Measurements from ENCODE around the gene MLEC. TPM values are rescaled to one million over a fixed set of nuclear protein-coding genes. Genes with fewer than 3 reads are reported as not detected.

MLEC gene
- total and polyA plus RNA-seq, 4 donors, result 19.7 to 92.0 (median 47.6) TPM

DNA sequence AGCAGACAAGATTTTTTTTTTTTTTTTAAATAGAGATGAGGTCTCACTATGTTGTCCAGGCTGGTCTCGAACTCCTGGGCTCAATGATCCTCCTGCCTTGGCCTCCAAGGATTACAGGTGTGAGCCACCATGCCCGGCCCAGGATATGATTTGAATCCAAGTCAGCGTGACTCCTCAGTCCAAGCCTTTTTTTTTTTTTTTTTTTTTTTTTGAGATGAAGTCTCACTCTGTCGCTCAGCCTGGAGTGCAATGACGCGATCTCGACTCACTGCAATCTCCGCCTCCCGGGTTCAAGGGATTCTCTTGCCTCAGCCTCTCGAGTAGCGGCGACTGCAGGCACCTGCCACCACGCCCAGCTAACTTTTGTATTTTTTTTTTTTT lies 39.6 kb upstream of the MLEC start:
- no peaks in the 10 kb centered on the region for H3K4me1 ChIP-seq (ENCODE audit: control insufficient read depth in 1 of 2, insufficient read depth in 2 of 2, low read length in 2 of 2)
- H3K36me3 ChIP-seq (ENCODE audit: control insufficient read depth in 1 of 2, insufficient read depth in 2 of 2, low read length in 1 of 2), result no peaks in the 10 kb centered on the region
- H3K27me3 ChIP-seq (ENCODE audit: control insufficient read depth in 1 of 2, insufficient read depth in 2 of 2, low read length in 1 of 2), result no peaks in the 10 kb centered on the region
- intact Hi-C loops (cut with DNase I), result loop anchor here (5.0 kb wide), 4 partner anchors 65 to 325 kb away; partner anchors contain the start of genes POP5 (in 2 of the 2) and UNC119B (in 1 of the 2)
- H3K9me3 ChIP-seq (ENCODE audit: control insufficient read depth, low read length), result no peaks in the 10 kb centered on the region
- ATAC-seq (ENCODE audit: low FRiP score) (no peak), DNase-seq (no peak)
- no peak overlapping the region for H3K4me3 ChIP-seq (ENCODE audit: low read length in 2 of 2)
- WGBS, 2 donors, result 83 to 88% methylated on average over 13 of the region's 13 CpGs
- no peak overlapping the region for H3K27ac ChIP-seq (ENCODE audit: low read depth in 1 of 2, low read length in 2 of 2)

DNA sequence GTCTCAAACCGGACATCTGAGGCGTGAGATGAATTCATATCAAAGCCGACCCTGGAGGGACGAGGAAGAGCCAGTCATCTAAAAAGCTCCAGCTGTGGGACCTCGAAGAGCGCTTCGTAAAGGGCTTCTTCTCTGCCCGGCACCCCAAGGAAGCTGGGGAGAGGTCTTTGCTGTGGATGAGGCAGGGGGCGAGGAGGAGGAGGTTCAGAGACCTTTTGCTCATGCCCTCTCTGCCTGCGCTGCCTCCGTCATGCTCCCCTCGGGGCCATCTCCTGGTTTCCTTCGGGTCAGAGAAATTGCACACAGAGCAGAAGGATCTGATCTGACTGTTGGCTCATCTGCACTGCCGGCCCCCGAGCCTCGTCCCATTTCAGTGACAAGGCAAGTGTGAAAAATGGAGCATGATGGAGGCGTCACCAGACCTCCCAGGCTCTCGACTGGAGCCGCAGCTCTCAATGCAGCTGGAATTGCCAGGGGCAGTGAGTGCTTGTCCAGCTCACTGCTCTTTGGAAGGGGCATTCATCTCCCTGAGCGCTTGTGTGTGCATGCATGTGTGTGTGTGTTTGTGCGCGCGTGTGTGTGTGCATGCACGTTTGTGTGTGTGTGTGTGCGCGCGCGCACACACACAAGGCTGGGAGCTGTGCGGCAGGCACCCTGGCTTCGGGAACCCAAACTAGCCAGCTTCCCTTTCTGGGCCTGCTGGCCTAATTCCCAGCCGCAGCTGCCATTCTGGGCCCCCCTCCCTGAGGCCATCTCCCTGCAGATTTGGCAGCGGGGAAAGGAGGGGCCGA lies 37.3 kb upstream of the MLEC start:
- intact Hi-C loops (cut with DNase I), result loop anchor here (2.0 to 5.0 kb wide), 6 partner anchors 35 to 323 kb away; partner anchors contain the start of genes POP5 (in 2 of the 2) and UNC119B (in 2 of the 2)
- Histone ChIP-seq H3K27ac (ENCODE audit: low read depth in 1 of 2, low read length in 2 of 2) (no peak overlapping the region), H3K36me3 (ENCODE audit: control insufficient read depth in 1 of 2, insufficient read depth in 2 of 2, low read length in 1 of 2) (no peaks in the 10 kb centered on the region), H3K4me3 (ENCODE audit: low read length in 2 of 2) (no peak overlapping the region), H3K4me1 (ENCODE audit: control insufficient read depth in 1 of 2, insufficient read depth in 2 of 2, low read length in 2 of 2) (no peaks in the 10 kb centered on the region), H3K9me3 (ENCODE audit: control insufficient read depth, low read length) (no peaks in the 10 kb centered on the region), H3K27me3 (ENCODE audit: control insufficient read depth in 1 of 2, insufficient read depth in 2 of 2, low read length in 1 of 2) (no peaks in the 10 kb centered on the region)
- DNase-seq (peak in 1 of 2 donors; percentile 60), ATAC-seq (ENCODE audit: low FRiP score) (peak; percentile 5)
- WGBS, 2 donors, result 3 to 11% methylated on average over 31 to 33 of the region's 33 CpGs

DNA sequence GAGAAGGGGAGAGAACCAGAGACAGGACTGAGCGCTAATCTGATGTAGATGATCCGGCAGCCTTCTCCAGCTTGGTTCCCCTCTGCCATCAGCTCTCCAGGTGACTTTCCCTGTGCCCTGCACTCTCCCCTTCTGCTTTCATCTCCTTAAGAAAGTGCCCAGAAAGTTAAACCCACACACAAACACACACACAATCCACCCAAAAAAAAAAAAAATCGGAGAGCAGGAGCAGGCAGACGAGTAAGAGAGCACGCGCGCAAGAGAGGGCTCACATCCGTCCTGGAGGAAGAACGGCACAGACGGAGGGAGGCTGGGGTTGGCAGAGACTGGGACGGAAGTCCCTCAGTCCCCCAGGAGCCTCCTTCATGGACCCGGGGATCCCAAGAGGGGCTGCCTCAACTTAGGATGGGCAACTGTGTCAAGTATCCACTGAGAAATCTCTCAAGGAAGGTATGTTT lies 36.7 kb upstream of the MLEC start:
- Histone ChIP-seq H3K27ac (ENCODE audit: low read depth in 1 of 2, low read length in 2 of 2) (no peak overlapping the region), H3K4me3 (ENCODE audit: low read length in 2 of 2) (no peak overlapping the region), H3K27me3 (ENCODE audit: control insufficient read depth in 1 of 2, insufficient read depth in 2 of 2, low read length in 1 of 2) (no peaks in the 10 kb centered on the region), H3K9me3 (ENCODE audit: control insufficient read depth, low read length) (no peaks in the 10 kb centered on the region), H3K4me1 (ENCODE audit: control insufficient read depth in 1 of 2, insufficient read depth in 2 of 2, low read length in 2 of 2) (no peaks in the 10 kb centered on the region), H3K36me3 (ENCODE audit: control insufficient read depth in 1 of 2, insufficient read depth in 2 of 2, low read length in 1 of 2) (no peaks in the 10 kb centered on the region)
- intact Hi-C loops (cut with DNase I), result loop anchor here in 1 of 2 donors (2.0 kb wide), 1 partner anchor 35 kb away; no protein-coding TSS in a partner anchor
- ATAC-seq (ENCODE audit: low FRiP score), result no peak
- WGBS, 2 donors, result 71 to 74% methylated on average over 12 of the region's 12 CpGs
- DNase-seq, result no peak

DNA sequence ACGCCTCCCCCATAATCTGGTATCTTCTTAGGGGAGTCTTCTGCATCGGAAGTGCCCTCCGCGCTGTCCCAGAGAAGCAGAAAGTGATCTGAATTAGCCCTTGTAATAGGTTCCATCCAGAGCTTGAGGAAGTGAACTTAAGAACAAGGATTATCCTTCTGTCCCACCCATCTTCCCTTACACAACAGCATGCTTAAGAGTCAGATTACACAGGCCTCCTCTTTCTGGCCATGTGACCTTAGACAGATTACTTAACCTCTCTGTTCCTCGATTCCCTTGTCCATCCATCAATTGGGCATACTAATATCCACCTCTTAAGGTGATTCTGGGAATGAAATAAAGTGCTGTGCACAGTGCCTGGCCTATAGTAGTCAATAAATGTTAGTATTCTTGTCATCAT lies 35.1 kb upstream of the MLEC start:
- Histone ChIP-seq H3K27me3 (ENCODE audit: control insufficient read depth in 1 of 2, insufficient read depth in 2 of 2, low read length in 1 of 2) (no peaks in the 10 kb centered on the region), H3K4me3 (ENCODE audit: low read length in 2 of 2) (no peak overlapping the region), H3K9me3 (ENCODE audit: control insufficient read depth, low read length) (no peaks in the 10 kb centered on the region), H3K4me1 (ENCODE audit: control insufficient read depth in 1 of 2, insufficient read depth in 2 of 2, low read length in 2 of 2) (no peaks in the 10 kb centered on the region), H3K27ac (ENCODE audit: low read depth in 1 of 2, low read length in 2 of 2) (no peak overlapping the region), H3K36me3 (ENCODE audit: control insufficient read depth in 1 of 2, insufficient read depth in 2 of 2, low read length in 1 of 2) (no peaks in the 10 kb centered on the region)
- intact Hi-C loops (cut with DNase I), result loop anchor here in 1 of 2 donors (2.0 kb wide), 1 partner anchor 33 kb away; no protein-coding TSS in a partner anchor
- WGBS, 2 donors, result 76 to 80% methylated on average over 5 of the region's 5 CpGs
- DNase-seq, result no peak
- ATAC-seq (ENCODE audit: low FRiP score), result no peak

DNA sequence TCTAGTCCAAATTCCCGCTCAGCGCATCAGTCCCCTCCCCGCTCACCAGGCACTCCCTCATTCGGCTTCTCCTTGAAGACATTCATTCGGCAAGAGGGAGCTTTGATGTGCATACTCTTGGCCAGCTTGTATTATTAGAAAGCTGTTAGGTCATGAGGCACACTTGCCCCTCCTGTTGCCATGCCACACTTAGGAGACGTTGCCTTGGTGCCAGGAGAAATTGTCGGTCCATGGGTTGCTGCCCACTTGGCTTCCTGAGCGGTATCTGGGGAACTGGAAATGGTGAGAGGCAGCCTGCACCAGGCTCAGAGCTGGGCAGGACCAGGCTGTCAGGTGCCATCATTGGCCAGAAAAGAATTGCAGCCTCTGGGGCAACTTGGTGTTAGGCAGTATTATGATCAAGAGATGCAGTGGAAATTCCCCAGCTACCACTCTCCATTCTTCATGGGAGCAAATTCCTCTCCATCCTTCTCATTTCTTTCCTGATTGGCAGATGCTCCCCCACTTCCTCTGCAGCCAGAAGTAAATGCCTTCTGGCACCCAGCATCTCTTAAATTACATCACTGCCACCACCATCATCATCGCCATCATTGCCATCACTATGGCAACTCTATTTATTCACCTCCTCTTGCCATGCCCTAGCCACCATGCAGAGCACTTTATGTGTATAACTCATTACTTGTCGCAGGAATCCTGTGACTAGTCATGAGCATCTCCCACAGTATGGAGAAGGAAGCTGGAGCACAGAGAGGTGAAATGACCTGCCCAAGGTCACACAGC lies 34.1 kb upstream of the MLEC start:
- no peak for ATAC-seq (ENCODE audit: low FRiP score)
- no peaks in the 10 kb centered on the region for H3K27me3 ChIP-seq (ENCODE audit: control insufficient read depth in 1 of 2, insufficient read depth in 2 of 2, low read length in 1 of 2)
- no peak overlapping the region for H3K4me3 ChIP-seq (ENCODE audit: low read length in 2 of 2)
- peak in 1 of 2 donors; percentile 80 for DNase-seq
- H3K9me3 ChIP-seq (ENCODE audit: control insufficient read depth, low read length), result no peaks in the 10 kb centered on the region
- intact Hi-C loops (cut with DNase I), result no loop called here
- peak overlapping the region; percentile 47 to 89 for H3K27ac ChIP-seq (ENCODE audit: low read depth in 1 of 2, low read length in 2 of 2)
- 18 to 20% methylated on average over 10 of the region's 10 CpGs for WGBS, 2 donors
- no peaks in the 10 kb centered on the region for H3K36me3 ChIP-seq (ENCODE audit: control insufficient read depth in 1 of 2, insufficient read depth in 2 of 2, low read length in 1 of 2)
- H3K4me1 ChIP-seq (ENCODE audit: control insufficient read depth in 1 of 2, insufficient read depth in 2 of 2, low read length in 2 of 2), result no peaks in the 10 kb centered on the region

DNA sequence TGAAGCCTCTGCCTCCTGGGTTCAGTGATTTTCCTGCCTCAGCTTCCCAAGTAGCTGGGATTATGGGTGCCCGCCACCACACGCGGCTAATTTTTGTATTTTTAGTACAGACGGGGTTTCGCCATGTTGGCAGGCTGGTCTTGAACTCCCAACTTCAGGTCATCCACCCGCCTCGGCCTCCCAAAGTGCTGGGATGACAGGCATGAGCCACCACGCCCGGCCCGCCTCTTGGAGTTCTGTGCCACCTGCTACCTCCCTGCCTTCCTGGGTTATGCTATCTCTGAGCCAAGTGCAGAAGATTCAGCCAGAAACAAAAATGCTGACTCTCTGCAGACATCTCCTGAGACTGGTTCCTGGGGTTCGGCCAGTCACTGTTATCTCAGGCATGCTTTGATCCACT lies 33.3 kb upstream of the MLEC start:
- no peaks in the 10 kb centered on the region for H3K9me3 ChIP-seq (ENCODE audit: control insufficient read depth, low read length)
- no peak overlapping the region for H3K4me3 ChIP-seq (ENCODE audit: low read length in 2 of 2)
- no peaks in the 10 kb centered on the region for H3K27me3 ChIP-seq (ENCODE audit: control insufficient read depth in 1 of 2, insufficient read depth in 2 of 2, low read length in 1 of 2)
- no peak for ATAC-seq (ENCODE audit: low FRiP score)
- DNase-seq, result no peak
- H3K36me3 ChIP-seq (ENCODE audit: control insufficient read depth in 1 of 2, insufficient read depth in 2 of 2, low read length in 1 of 2), result no peaks in the 10 kb centered on the region
- peak overlapping the region in 1 of 2 donors; percentile 89 for H3K27ac ChIP-seq (ENCODE audit: low read depth in 1 of 2, low read length in 2 of 2)
- 87 to 88% methylated on average over 11 of the region's 11 CpGs for WGBS, 2 donors
- H3K4me1 ChIP-seq (ENCODE audit: control insufficient read depth in 1 of 2, insufficient read depth in 2 of 2, low read length in 2 of 2), result no peaks in the 10 kb centered on the region
- intact Hi-C loops (cut with DNase I), result loop anchor here in 1 of 2 donors (2.0 kb wide), 1 partner anchor 33 kb away; the partner anchor contains the start of gene MLEC

DNA sequence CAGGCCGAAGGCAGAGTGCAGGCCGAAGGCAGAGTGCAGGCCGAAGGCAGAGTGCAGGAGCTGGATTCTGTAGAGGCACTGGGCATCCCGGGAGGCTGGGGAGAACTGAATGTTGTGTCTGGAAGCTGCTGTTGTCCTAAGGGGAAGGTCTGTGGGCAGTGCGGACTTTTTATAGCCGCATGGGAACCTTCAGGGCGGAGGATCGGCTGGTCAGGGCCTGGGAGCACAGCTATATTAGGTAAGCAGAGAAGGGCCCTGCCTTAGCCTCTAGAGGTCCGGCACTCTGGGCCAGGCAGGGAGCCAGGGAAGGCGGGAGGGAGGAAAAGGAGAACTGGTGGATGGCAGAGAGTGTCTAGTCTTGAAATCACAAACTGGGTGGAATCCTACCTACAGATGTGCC lies 32.3 kb upstream of the MLEC start:
- ATAC-seq (ENCODE audit: low FRiP score) (peak; percentile 86), DNase-seq (peak; percentile 85 to 92)
- peak overlapping the region; percentile 40 to 89 for H3K27ac ChIP-seq (ENCODE audit: low read depth in 1 of 2, low read length in 2 of 2)
- H3K4me3 ChIP-seq (ENCODE audit: low read length in 2 of 2), result no peak overlapping the region
- intact Hi-C loops (cut with DNase I), result loop anchor here in 1 of 2 donors (2.0 kb wide), 1 partner anchor 32 kb away; the partner anchor contains the start of gene MLEC
- no peaks in the 10 kb centered on the region for H3K36me3 ChIP-seq (ENCODE audit: control insufficient read depth in 1 of 2, insufficient read depth in 2 of 2, low read length in 1 of 2)
- WGBS, 2 donors, result 12 to 16% methylated on average over 10 of the region's 10 CpGs
- no peaks in the 10 kb centered on the region for H3K27me3 ChIP-seq (ENCODE audit: control insufficient read depth in 1 of 2, insufficient read depth in 2 of 2, low read length in 1 of 2)
- no peaks in the 10 kb centered on the region for H3K4me1 ChIP-seq (ENCODE audit: control insufficient read depth in 1 of 2, insufficient read depth in 2 of 2, low read length in 2 of 2)
- H3K9me3 ChIP-seq (ENCODE audit: control insufficient read depth, low read length), result no peaks in the 10 kb centered on the region

DNA sequence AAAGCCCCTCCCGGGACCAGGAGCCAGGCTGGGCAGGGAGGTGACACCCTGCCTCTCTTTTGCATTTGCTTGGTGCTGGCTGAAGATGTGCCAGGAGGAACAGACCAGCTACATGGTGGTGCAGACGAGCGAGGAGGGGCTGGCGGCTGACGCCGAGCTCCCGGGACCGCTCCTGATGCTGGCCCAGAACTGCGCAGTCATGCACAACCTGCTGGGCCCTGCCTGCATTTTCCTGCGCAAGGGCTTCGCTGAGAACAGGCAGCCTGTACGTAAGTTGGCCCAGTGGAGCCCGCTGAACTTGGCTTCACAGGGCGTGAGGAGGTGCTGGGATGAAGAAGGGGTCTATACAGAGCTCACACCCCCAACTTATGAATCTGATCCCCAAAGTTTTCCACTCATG lies 30.9 kb upstream of the MLEC start:
- no peak for DNase-seq
- no peaks in the 10 kb centered on the region for H3K4me1 ChIP-seq (ENCODE audit: control insufficient read depth in 1 of 2, insufficient read depth in 2 of 2, low read length in 2 of 2)
- no peak overlapping the region for H3K27ac ChIP-seq (ENCODE audit: low read depth in 1 of 2, low read length in 2 of 2)
- intact Hi-C loops (cut with DNase I), result no loop called here
- 95% methylated on average over 14 of the region's 14 CpGs for WGBS, 2 donors
- no peaks in the 10 kb centered on the region for H3K9me3 ChIP-seq (ENCODE audit: control insufficient read depth, low read length)
- no peak for ATAC-seq (ENCODE audit: low FRiP score)
- no peak overlapping the region for H3K4me3 ChIP-seq (ENCODE audit: low read length in 2 of 2)
- no peaks in the 10 kb centered on the region for H3K27me3 ChIP-seq (ENCODE audit: control insufficient read depth in 1 of 2, insufficient read depth in 2 of 2, low read length in 1 of 2)
- no peaks in the 10 kb centered on the region for H3K36me3 ChIP-seq (ENCODE audit: control insufficient read depth in 1 of 2, insufficient read depth in 2 of 2, low read length in 1 of 2)
